WTC11 (cell line): Measurements from ENCODE around the gene DGUOK. TPM values are rescaled to one million over a fixed set of nuclear protein-coding genes. Genes with fewer than 3 reads are reported as not detected.
A peak's percentile ranks its signal among the peaks of the same experiment; 100 is the strongest.

Experiments
- ATAC-seq: fragments of 200-7000 bp; cut with Tn5 transposase; 2 replicates; pipeline ENCODE4 v1.10.0; 2021; ENCODE audit warnings: mild to moderate bottlenecking, moderate library complexity
- CTCF ChIA-PET: fragments of 300-600 bp; sonication (Branson Sonifier 250); formaldehyde crosslinking; loops from one replicate; lab custom pipeline; 2021; ENCODE audit warnings: antibody characterized with exemption; lab: Charles Lee
- POLR2A ChIA-PET: fragments of 350-600 bp; sonication (Branson Sonifier 250); formaldehyde crosslinking; loops from one replicate; lab custom pipeline; 2021; ENCODE audit warnings: antibody characterized with exemption; lab: Charles Lee
- DNase-seq: peaks from one replicate; pipeline ENCODE4 v3.0.0; 2021; ENCODE audit warnings: low spot score
- H3K27ac Mint-ChIP-seq: 2 replicates; pipeline ENCODE4 v1.8.0; 2021; ENCODE audit warnings: mixed read lengths
- H3K27me3 Mint-ChIP-seq: 2 replicates; pipeline ENCODE4 v1.8.0; 2021; ENCODE audit warnings: low read depth, mild to moderate bottlenecking, moderate library complexity, mixed read lengths
- H3K36me3 Mint-ChIP-seq: 2 replicates; pipeline ENCODE4 v1.8.0; 2021; ENCODE audit warnings: mixed read lengths
- H3K4me1 Mint-ChIP-seq: 2 replicates; pipeline ENCODE4 v1.8.0; 2022; ENCODE audit warnings: mixed read lengths
- H3K4me3 Mint-ChIP-seq: 2 replicates; pipeline ENCODE4 v1.8.0; 2021; ENCODE audit warnings: mild to moderate bottlenecking, moderate library complexity, mixed read lengths
- H3K9me3 Mint-ChIP-seq: 2 replicates; pipeline ENCODE4 v1.8.0; 2021; ENCODE audit warnings: mixed read lengths
- CBFB ChIP-seq: sonication (generic); formaldehyde crosslinking; IDR thresholded peaks from 2 replicates; pipeline ENCODE4 v1.8.1; 2022; ENCODE audit warnings: mild to moderate bottlenecking, low read depth, missing genetic modification reagents
- E2F4 ChIP-seq: sonication (generic); formaldehyde crosslinking; IDR thresholded peaks from 2 replicates; pipeline ENCODE4 v1.8.1; 2022; ENCODE audit warnings: low read depth, mild to moderate bottlenecking, moderate library complexity, missing genetic modification reagents, borderline replicate concordance
- EMX1 ChIP-seq: fragments of 250-450 bp; sonication (Bioruptor Pico); IDR thresholded peaks from 2 replicates; pipeline ENCODE4 v1.8.0; 2021; ENCODE audit warnings: mild to moderate bottlenecking
- ERG ChIP-seq: fragments of 250-450 bp; sonication (Bioruptor Pico); IDR thresholded peaks from 2 replicates; pipeline ENCODE4 v1.8.0; 2021; ENCODE audit warnings: mild to moderate bottlenecking
- GABPB1 ChIP-seq: sonication (generic); formaldehyde crosslinking; IDR thresholded peaks from 2 replicates; pipeline ENCODE4 v1.8.1; 2023; ENCODE audit warnings: mild to moderate bottlenecking, missing genetic modification reagents
- MAX ChIP-seq: sonication (generic); formaldehyde crosslinking; IDR thresholded peaks from 2 replicates; pipeline ENCODE4 v1.8.0; 2022; ENCODE audit warnings: mild to moderate bottlenecking, missing genetic modification reagents
- TEAD1 ChIP-seq: sonication (generic); formaldehyde crosslinking; IDR thresholded peaks from 2 replicates; pipeline ENCODE4 v1.8.0; 2022; ENCODE audit warnings: mild to moderate bottlenecking, missing genetic modification reagents
- TEAD4 ChIP-seq: sonication (generic); formaldehyde crosslinking; IDR thresholded peaks from 2 replicates; pipeline ENCODE4 v1.8.0; 2022; ENCODE audit warnings: mild to moderate bottlenecking, missing genetic modification reagents
- total RNA-seq: library from RNA; stranded (reverse); gene quantifications from 3 replicates; pipeline ENCODE4 v1.2.3, GENCODE V29; 2021
- TF ChIP-seq, protein P1 (sequence below): sonication (generic); formaldehyde crosslinking; IDR thresholded peaks from 2 replicates; pipeline ENCODE4 v1.8.1; 2023; ENCODE audit warnings: mild to moderate bottlenecking, moderate library complexity, missing genetic modification reagents
- TF ChIP-seq, protein P2 (sequence below): sonication (generic); formaldehyde crosslinking; IDR thresholded peaks from 2 replicates; pipeline ENCODE4 v1.8.1; 2022; ENCODE audit warnings: mild to moderate bottlenecking, moderate library complexity, missing genetic modification reagents
- TF ChIP-seq, protein P3 (sequence below): sonication (generic); formaldehyde crosslinking; IDR thresholded peaks from 2 replicates; pipeline ENCODE4 v1.8.0; 2023; ENCODE audit warnings: missing genetic modification reagents
- TF ChIP-seq, protein P4 (sequence below): sonication (generic); formaldehyde crosslinking; IDR thresholded peaks from 2 replicates; pipeline ENCODE4 v1.8.1; 2023; ENCODE audit warnings: mild to moderate bottlenecking, missing genetic modification reagents, moderate library complexity

Gene DGUOK
- total RNA-seq, 1 experiment from 2014 or later, result 105 TPM

DNA sequence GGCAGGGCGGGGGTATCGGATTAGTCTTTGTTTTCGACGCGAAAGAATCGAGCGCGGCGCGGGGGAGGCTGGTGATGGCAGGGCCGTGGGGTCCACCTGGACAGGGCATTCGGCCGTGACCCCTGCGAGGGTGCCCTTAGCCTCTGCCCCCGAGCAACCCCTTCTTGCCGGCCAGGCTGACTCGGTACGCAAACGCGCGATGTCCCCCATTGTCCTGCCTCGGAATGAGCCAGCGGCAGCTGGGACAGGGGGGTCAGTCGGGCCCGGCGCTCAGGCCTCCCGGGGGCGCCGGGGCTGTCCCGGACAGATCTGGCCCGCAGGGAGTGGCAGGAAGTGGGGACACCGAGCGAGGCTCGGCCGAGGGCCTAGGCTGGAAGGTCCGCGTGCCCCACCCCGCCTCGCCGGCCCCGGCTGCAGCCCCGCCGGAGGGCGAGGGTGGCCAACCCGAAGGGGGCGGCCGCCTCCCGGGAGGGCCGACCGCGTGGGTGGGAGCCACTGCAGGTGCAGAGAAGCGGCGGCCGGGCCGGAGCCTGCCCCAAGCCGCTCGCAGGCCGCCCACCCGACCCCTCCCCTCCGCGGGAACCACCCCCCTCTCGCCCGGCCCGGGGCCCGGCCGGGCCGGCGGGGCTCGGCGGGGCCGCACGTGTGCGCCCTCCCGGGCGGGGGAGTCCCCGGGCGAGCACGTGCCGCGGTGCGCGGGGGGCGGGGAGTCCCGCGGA lies 57.7 kb downstream of the DGUOK start, which contains the start of gene TET3 (continued):
- TF ChIP-seq, protein P1, sequence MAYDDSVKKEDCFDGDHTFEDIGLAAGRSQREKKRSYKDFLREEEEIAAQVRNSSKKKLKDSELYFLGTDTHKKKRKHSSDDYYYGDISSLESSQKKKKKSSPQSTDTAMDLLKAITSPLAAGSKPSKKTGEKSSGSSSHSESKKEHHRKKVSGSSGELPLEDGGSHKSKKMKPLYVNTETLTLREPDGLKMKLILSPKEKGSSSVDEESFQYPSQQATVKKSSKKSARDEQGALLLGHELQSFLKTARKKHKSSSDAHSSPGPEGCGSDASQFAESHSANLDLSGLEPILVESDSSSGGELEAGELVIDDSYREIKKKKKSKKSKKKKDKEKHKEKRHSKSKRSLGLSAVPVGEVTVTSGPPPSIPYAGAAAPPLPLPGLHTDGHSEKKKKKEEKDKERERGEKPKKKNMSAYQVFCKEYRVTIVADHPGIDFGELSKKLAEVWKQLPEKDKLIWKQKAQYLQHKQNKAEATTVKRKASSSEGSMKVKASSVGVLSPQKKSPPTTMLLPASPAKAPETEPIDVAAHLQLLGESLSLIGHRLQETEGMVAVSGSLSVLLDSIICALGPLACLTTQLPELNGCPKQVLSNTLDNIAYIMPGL, result peak; percentile 74
- TF ChIP-seq TEAD1 (CRISPR knock-in tag) (no peak), TEAD4 (CRISPR knock-in tag) (0 out of 2 replicates have a peak, but pooled peaks have one; percentile 27), MAX (CRISPR knock-in tag) (peak; percentile 74), CBFB (0 out of 2 replicates have a peak, but pooled peaks have one; percentile 34), E2F4 (no peak)
- TF ChIP-seq, protein P2, sequence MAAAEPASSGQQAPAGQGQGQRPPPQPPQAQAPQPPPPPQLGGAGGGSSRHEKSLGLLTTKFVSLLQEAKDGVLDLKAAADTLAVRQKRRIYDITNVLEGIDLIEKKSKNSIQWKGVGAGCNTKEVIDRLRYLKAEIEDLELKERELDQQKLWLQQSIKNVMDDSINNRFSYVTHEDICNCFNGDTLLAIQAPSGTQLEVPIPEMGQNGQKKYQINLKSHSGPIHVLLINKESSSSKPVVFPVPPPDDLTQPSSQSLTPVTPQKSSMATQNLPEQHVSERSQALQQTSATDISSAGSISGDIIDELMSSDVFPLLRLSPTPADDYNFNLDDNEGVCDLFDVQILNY (CRISPR knock-in tag), result 0 out of 2 replicates have a peak, but pooled peaks have one; percentile 58
- TF ChIP-seq, all 79 proteins: peak for 16

GRCh38 chr2:73984922-73985307 lies 58.2 kb downstream of the DGUOK start:
- peaks cover 39% of the 10 kb centered on the region for H3K27me3 Mint-ChIP-seq
- no peak overlapping the region for H3K4me3 Mint-ChIP-seq
- peaks cover 78% of the 10 kb centered on the region for H3K4me1 Mint-ChIP-seq

DNA sequence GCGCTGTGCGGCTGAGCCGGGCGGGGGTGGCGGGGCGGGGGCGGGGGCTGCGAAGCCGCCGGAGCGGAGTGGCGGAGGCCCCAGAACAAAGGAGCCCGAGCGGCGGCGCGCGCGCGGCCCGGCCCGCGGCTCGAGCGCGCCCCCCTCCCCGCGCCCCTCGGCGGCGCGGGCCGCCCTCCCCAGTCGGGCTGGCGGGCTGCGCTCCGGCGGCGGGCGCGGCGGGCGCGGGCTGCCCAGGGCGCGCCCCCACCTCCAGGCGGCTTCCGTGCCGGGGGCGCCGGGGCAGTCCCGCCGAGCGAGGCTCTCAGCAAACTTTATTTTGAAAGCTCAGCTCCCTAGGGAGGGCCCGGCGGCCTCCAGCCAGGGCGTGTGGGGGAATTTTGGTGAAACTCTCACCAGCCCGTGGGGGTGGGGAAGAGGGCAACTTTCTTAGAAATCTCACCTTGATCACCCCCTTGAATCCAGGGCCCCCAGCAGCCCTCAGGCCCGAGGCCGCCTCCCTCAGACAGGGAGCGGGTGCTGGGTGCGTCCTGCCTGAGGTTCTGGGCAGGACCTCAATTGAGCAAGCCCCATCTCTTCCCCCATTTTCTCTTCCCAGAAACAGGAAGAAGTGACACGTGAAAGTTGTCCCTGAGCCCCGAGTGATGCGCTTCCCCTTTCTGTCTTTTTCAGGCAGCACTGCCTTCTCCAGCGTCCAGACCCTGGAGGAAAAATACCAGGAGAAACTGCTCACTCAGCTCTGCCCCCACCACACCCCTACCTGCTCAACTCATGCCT lies 58.8 kb downstream of the DGUOK start:
- ATAC-seq, result no peak
- Mint-ChIP-seq H3K27me3 (peaks cover 33% of the 10 kb centered on the region), H3K4me3 (peak overlapping the region; percentile 76), H3K4me1 (peaks cover 72% of the 10 kb centered on the region), H3K9me3 (no peaks in the 10 kb centered on the region), H3K36me3 (peaks cover 17% of the 10 kb centered on the region), H3K27ac (peak overlapping the region; percentile 82)
- ChIA-PET CTCF (interaction anchor here (1.5 kb wide), 1 partner anchor 77 kb away, joined by 4 read pairs; no protein-coding TSS in a partner anchor), POLR2A (interaction anchor here (0.6 kb wide), 1 partner anchor 104 kb away, joined by 3 read pairs; no protein-coding TSS in a partner anchor)
- no peak for TF ChIP-seq MAX (CRISPR knock-in tag)
- TF ChIP-seq, all 79 proteins: peak for 0
- no peak for DNase-seq

More at GRCh38 chr2:73984922-73985307, 58.2 kb downstream of the DGUOK start:
- ATAC-seq (no peak), DNase-seq (peak; percentile 47)
- CTCF ChIA-PET, result no interaction called here
- Mint-ChIP-seq H3K27ac (no peak overlapping the region), H3K36me3 (peaks cover 13% of the 10 kb centered on the region), H3K9me3 (no peaks in the 10 kb centered on the region)
- TF ChIP-seq, protein P3, sequence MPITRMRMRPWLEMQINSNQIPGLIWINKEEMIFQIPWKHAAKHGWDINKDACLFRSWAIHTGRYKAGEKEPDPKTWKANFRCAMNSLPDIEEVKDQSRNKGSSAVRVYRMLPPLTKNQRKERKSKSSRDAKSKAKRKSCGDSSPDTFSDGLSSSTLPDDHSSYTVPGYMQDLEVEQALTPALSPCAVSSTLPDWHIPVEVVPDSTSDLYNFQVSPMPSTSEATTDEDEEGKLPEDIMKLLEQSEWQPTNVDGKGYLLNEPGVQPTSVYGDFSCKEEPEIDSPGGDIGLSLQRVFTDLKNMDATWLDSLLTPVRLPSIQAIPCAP (CRISPR knock-in tag), result no peak
- TF ChIP-seq ERG (CRISPR knock-in tag) (no peak), EMX1 (CRISPR knock-in tag) (no peak), GABPB1 (CRISPR knock-in tag) (no peak)
- TF ChIP-seq, protein P4, sequence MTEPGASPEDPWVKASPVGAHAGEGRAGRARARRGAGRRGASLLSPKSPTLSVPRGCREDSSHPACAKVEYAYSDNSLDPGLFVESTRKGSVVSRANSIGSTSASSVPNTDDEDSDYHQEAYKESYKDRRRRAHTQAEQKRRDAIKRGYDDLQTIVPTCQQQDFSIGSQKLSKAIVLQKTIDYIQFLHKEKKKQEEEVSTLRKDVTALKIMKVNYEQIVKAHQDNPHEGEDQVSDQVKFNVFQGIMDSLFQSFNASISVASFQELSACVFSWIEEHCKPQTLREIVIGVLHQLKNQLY, result no peak
- POLR2A ChIA-PET, result no interaction called here
